ENCODE results near the gene PARVG. TPM values are rescaled to one million over a fixed set of nuclear protein-coding genes. Genes with fewer than 3 reads are reported as not detected.

Gene PARVG
- total RNA-seq, 1 donor from 2014 or later: 0.27 TPM

DNA sequence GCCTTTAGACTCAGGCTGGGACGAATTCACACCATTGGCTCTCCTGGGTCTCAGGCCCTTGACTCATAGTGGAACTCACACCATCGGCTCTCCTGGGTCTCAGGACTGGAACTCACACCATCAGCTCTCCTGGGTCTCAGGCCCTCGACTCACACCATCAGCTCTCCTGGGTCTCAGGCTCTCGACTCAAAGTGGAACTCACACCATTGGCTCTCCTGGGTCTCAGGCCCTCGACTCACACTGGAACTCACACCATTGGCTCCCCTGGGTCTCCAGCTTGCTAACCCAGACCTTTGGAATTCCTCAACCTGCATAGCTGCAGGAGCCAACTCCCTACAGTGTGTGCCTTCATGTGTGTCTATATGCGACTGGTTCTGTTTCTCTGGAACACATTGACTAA lies 75.4 kb downstream of the PARVG start:
- peaks cover under 1% of the 10 kb centered on the region for H3K9me3 Mint-ChIP-seq (ENCODE audit: low read depth)
- H3K27ac Mint-ChIP-seq (ENCODE audit: unreplicated experiment): no peak overlapping the region
- peaks cover 9% of the 10 kb centered on the region for H3K36me3 Mint-ChIP-seq (ENCODE audit: low read depth)
- no peak overlapping the region for H3K4me3 Mint-ChIP-seq (ENCODE audit: unreplicated experiment)
- TF ChIP-seq, protein P1, sequence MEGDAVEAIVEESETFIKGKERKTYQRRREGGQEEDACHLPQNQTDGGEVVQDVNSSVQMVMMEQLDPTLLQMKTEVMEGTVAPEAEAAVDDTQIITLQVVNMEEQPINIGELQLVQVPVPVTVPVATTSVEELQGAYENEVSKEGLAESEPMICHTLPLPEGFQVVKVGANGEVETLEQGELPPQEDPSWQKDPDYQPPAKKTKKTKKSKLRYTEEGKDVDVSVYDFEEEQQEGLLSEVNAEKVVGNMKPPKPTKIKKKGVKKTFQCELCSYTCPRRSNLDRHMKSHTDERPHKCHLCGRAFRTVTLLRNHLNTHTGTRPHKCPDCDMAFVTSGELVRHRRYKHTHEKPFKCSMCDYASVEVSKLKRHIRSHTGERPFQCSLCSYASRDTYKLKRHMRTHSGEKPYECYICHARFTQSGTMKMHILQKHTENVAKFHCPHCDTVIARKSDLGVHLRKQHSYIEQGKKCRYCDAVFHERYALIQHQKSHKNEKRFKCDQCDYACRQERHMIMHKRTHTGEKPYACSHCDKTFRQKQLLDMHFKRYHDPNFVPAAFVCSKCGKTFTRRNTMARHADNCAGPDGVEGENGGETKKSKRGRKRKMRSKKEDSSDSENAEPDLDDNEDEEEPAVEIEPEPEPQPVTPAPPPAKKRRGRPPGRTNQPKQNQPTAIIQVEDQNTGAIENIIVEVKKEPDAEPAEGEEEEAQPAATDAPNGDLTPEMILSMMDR (IDR thresholded peaks at IDR 0.05): no peak
- no peak for DNase-seq (ENCODE audit: low spot score)
- peaks cover 21% of the 10 kb centered on the region for H3K27me3 Mint-ChIP-seq (ENCODE audit: low read depth)
- no peaks in the 10 kb centered on the region for H3K4me1 Mint-ChIP-seq (ENCODE audit: low read depth)

DNA sequence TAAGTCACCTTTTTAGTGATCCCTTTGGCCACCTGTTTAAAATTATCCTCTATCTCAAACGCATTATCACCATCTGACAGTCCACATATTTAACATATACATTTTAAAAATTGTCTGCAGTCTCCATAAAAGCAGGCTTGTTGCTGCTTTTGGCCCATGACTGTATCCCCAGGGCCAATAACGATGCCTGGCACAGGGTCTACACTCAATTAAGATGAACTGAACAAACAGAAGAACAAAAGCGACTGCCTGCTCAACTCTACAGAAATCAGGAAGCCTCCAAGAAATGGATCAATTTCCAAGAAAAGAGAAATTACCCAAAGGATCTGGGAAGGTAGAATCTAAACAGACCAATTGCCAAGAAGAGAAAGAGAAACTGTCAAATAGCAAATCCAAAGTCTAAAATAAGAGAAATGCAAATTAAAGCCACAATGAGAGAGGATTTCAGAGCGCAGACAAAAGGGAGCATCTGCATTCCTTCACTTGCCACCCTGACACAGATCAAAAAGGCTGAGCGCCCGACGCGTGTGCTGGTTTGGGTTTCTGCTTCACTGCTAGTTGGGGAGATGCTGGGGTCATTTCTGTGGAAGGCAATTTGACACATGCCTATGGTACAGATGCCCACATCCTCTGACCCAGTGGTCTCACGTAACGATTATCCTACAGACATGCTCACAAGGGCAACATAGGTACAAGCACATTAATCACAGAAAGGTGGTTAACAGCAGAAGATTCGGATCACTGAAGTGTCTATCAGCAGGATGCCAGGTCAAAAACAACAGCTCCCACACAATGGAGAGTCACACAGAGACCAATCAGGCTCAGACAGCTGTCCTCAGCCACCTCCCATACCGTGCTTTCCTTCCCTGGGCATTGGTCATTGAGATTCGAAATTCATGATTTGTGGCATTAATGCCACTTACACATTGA lies 76.1 kb downstream of the PARVG start:
- DNase-seq (ENCODE audit: low spot score): no peak

More for the DNA sequence above, 76.1 kb downstream of the PARVG start:
- H3K27me3 Mint-ChIP-seq (ENCODE audit: low read depth): peaks cover 21% of the 10 kb centered on the region
- TF ChIP-seq, protein P1 (IDR thresholded peaks at IDR 0.05): no peak
- H3K4me1 Mint-ChIP-seq (ENCODE audit: low read depth): no peaks in the 10 kb centered on the region
- H3K4me3 Mint-ChIP-seq (ENCODE audit: unreplicated experiment): no peak overlapping the region
- no peaks in the 10 kb centered on the region for H3K9me3 Mint-ChIP-seq (ENCODE audit: low read depth)
- peaks cover 9% of the 10 kb centered on the region for H3K36me3 Mint-ChIP-seq (ENCODE audit: low read depth)
- no peak overlapping the region for H3K27ac Mint-ChIP-seq (ENCODE audit: unreplicated experiment)

Other genes starting within 250 kb of the PARVG start
- gene SAMM50, start 225.5 kb upstream of the PARVG start, total RNA-seq: 31.1 to 42.7 TPM (median 34.2 TPM) in 3 replicates
- gene PARVB, start 156.6 kb upstream of the PARVG start, total RNA-seq: 21.2 to 35.6 TPM (median 33.6 TPM) in 3 replicates
- 7.5 to 20.9 TPM (median 8.3 TPM) in 3 replicates for gene SHISAL1, start 132.0 kb downstream of the PARVG start, total RNA-seq